ENCODE results near the gene RUSF1. TPM values are rescaled to one million over a fixed set of nuclear protein-coding genes. Genes with fewer than 3 reads are reported as not detected.

RUSF1 gene
- total and polyA plus RNA-seq, 9 of the 15 experiments (the other 6 are each of a cell fraction or from before 2014, with no cell fraction given), result 0.80 to 52.8 (median 27.6) TPM

GRCh38 chr16:31507929-31508705, at the start of gene RUSF1 (continued):
- TF ChIP-seq, protein P1, sequence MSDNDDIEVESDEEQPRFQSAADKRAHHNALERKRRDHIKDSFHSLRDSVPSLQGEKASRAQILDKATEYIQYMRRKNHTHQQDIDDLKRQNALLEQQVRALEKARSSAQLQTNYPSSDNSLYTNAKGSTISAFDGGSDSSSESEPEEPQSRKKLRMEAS (CRISPR knock-in tag; IDR thresholded peaks at IDR 0.05), result peak; percentile 61; the same call in 1 of the 2 replicates
- no peak for TF ChIP-seq RFX7 (CRISPR knock-in tag; IDR thresholded peaks at IDR 0.05)
- TF ChIP-seq CREM (IDR thresholded peaks at IDR 0.05; ENCODE audit: low read depth), result peak; percentile 76
- TF ChIP-seq ZFP36 (IDR thresholded peaks at IDR 0.05; ENCODE audit: low read depth, low read length, partially characterized antibody), result no peak
- TF ChIP-seq ZNF444 (CRISPR knock-in tag; IDR thresholded peaks at IDR 0.05), result no peak
- peak; percentile 55; the same call in 1 of the 2 replicates for TF ChIP-seq TRIM28 (IDR thresholded peaks at IDR 0.05)
- no peak for TF ChIP-seq ZNF274 (IDR thresholded peaks at IDR 0.05; ENCODE audit: borderline replicate concordance, low read depth, low read length)
- TF ChIP-seq MTA2 (IDR thresholded peaks at IDR 0.05; ENCODE audit: low read depth), result no peak
- no peak for TF ChIP-seq ZNF146 (CRISPR knock-in tag; IDR thresholded peaks at IDR 0.05; ENCODE audit: unreplicated experiment)
- TF ChIP-seq KAT8 (IDR thresholded peaks at IDR 0.05; ENCODE audit: low read depth), result no peak
- TF ChIP-seq OTX1 (CRISPR knock-in tag; IDR thresholded peaks at IDR 0.05), result no peak
- TF ChIP-seq, protein P2, sequence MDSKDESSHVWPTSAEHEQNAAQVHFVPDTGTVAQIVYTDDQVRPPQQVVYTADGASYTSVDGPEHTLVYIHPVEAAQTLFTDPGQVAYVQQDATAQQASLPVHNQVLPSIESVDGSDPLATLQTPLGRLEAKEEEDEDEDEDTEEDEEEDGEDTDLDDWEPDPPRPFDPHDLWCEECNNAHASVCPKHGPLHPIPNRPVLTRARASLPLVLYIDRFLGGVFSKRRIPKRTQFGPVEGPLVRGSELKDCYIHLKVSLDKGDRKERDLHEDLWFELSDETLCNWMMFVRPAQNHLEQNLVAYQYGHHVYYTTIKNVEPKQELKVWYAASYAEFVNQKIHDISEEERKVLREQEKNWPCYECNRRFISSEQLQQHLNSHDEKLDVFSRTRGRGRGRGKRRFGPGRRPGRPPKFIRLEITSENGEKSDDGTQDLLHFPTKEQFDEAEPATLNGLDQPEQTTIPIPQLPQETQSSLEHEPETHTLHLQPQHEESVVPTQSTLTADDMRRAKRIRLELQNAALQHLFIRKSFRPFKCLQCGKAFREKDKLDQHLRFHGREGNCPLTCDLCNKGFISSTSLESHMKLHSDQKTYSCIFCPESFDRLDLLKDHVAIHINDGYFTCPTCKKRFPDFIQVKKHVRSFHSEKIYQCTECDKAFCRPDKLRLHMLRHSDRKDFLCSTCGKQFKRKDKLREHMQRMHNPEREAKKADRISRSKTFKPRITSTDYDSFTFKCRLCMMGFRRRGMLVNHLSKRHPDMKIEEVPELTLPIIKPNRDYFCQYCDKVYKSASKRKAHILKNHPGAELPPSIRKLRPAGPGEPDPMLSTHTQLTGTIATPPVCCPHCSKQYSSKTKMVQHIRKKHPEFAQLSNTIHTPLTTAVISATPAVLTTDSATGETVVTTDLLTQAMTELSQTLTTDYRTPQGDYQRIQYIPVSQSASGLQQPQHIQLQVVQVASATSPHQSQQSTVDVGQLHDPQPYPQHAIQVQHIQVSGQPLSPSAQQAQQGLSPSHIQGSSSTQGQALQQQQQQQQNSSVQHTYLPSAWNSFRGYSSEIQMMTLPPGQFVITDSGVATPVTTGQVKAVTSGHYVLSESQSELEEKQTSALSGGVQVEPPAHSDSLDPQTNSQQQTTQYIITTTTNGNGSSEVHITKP (IDR thresholded peaks at IDR 0.05; ENCODE audit: partially characterized antibody), result peak; percentile 40
- no peak for TF ChIP-seq HOMEZ (CRISPR knock-in tag; IDR thresholded peaks at IDR 0.05)
- no peak for TF ChIP-seq HBP1 (CRISPR knock-in tag; IDR thresholded peaks at IDR 0.05)
- peak in 1 of 2 experiments; percentile 77; a peak in 2 of 4 replicates for TF ChIP-seq HDAC1 (IDR thresholded peaks at IDR 0.05)
- TF ChIP-seq KHSRP (IDR thresholded peaks at IDR 0.05), result no peak
- no peak for TF ChIP-seq ZNF436 (CRISPR knock-in tag; IDR thresholded peaks at IDR 0.05)
- TF ChIP-seq ZNF561 (CRISPR knock-in tag; conservative IDR thresholded peaks at IDR 0.05), result no peak
- no peak for TF ChIP-seq ZNF395 (CRISPR knock-in tag; IDR thresholded peaks at IDR 0.05)
- no peak for TF ChIP-seq HDAC6 (IDR thresholded peaks at IDR 0.05; ENCODE audit: low read depth, low read length)

Data from K562 (cell line).